GM12874 (cell line): ENCODE results near the gene NFIC.

Experiments
- CTCF ChIP-seq: IDR thresholded peaks from 2 replicates; pipeline ENCODE4 v1.5.1; 2011; ENCODE audit warnings: low read depth, mild to moderate bottlenecking, control low read depth, low read length, moderate library complexity; ENCODE audit not compliant: insufficient read depth

The NFIC gene

DNA sequence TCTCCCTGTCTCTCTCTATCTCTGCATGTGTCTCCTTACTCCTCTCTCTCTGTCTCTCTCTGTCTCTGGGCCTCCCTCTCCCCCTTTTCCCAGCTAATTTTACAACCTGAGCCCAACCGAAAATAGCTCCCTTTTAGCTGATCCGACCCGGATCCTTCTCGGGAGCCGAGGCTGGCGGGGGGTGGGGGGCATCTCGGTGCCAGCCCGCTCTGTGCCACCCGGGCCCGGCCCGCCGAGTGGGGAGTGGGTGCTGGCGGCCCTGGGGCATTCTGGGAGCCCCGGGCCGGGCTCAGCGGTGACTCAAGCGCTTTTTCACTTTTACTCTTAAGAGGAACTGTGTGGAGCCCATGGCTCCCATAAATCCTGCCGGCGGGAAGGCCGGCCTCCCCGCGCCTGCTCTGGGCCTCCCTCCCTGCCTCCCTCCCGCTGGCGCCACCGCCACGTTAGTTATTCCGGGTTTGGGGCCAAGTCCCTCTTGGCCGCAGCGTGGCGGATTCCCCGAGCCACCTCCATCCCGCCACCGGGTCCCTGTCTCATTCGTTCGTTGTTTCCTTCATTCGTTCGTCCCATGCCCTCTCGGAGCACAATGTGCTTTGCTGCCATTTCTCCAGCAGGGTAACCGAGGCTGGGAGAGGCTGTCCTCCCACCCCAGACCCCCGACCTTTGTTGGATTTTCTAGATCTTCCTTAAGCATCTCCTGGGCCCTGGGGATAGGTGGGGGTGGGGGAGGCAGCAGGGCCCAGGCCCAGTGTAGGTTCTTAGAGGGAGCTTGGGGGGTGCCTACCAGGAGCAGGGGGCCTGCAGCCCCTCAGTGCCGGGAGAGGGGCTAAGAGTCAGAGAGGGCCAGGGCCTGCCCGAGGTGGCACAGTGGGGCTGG is 3.2 kb downstream of the NFIC start:
- no peak for TF ChIP-seq CTCF

- TF ChIP-seq CTCF = no peak
Measured at GRCh38 chr19:3370214-3370720, 3.9 kb downstream of the NFIC start.

DNA sequence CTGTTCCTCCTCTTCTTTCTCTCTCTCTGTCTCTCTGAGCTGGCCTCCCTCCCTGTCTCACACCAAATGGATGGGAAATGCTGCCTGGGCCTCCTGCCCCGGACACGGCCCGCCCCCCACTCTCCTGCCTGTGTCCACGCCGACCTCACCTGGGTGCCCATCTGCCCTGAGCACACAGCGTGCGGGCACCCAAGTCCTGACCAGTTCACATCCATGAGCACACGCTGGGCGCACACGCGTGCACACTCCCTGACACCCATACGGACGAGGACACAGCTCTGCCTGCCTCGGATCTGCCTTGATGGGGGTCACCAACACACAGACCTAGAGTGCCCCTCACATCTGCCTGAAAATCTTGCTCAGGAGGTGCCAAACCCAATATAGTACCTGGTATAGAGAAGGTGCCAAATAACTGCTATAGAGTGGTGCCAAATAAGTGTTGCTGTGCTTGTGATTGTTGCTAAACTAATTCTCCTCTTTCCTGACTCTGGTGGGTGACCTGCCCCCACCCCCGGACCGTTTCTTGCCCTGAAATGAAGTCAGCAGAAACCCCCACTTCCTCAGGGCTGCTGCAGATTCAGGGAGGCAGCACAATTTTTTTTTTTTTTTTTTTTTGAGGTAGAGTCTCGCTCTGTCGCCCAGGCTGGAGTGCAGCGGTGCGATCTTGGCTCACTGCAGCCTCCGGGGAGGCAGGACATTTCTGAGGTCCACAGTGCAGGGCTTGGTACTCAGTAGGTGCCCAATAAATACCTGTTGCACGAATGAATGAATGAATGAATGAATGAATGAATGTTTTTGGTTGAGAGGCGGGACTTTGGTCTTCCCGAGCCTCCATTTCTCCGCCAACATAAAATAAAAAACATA is 4.6 kb downstream of the NFIC start:
- no peak for TF ChIP-seq CTCF

- no peak for TF ChIP-seq CTCF
Measured at GRCh38 chr19:3372413-3372812, 6.0 kb downstream of the NFIC start.

DNA sequence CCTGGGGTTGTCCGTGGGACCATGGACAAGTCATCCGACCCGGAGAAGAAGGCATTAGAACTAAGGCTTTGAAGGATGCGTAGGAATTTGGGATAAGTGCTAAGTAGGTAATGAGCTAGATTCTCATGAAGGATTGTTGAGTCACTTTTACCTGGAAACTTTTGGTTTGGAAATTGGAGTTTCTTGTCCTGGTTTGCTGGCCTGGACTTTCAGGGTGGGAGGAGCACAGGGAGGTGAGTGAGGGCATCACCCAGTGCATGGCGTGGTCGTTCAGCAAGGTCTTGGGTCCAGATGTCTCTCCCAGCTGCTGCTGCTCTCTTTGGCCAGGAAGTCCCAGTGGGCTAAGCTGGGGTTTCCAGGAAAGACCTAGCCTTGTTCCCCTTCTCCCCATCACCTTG is 7.6 kb downstream of the NFIC start:
- no peak for TF ChIP-seq CTCF

DNA sequence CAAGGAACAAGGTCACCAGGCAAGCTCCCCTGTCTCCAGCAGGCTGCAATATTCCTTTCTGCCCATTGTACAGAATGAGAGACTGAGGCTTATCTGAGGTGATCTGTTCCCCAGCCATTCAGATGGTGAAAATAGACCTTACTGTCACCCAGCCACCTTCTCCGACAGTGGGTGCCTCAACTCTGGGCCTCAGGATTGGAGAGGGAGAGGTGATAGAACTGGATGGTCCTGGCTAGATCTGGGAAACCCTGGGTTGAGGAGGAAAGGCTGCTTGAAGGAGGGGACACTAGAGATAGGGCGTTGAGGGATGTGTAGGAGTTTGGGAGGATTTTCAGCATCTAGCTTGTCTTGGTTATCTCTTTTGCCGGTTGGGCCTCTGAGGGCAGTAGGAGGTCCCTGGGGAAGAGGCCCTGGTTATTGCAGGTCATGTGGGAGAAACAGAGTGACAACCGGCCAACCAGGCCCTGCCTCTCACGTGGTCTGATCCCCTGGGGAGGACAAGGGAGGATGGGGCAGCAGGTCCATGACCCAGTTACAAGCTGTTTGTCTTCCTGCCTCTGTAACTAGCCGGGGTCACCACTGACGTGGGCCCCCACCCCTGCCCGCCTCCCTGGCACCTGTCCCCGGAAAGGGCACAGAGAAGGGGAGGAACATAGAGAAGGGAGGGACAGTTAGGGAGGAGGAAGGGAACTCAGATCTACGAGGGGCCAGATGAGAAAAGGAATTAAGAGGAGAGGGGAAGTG is 8.2 kb downstream of the NFIC start:
- no peak for TF ChIP-seq CTCF
